Left ventricle myocardium inferior (tissue), 1 donor: ENCODE results near the gene COQ8A. TPM values are rescaled to one million over a fixed set of nuclear protein-coding genes. Genes with fewer than 3 reads are reported as not detected.
A peak's percentile ranks its signal among the peaks of the same experiment; 100 is the strongest.

Source experiments
- DNase-seq: peaks from one replicate; pipeline ENCODE4 v3.0.0-alpha.2; 2020
- H3K27ac ChIP-seq: fragments of 200-600 bp; replicated peaks from 2 replicates; pipeline ENCODE4 v1.8.0; 2021
- H3K27me3 ChIP-seq: fragments of 200-600 bp; 2 replicates; pipeline ENCODE4 v1.8.0; 2021; ENCODE audit warnings: low read depth
- H3K36me3 ChIP-seq: fragments of 200-600 bp; 2 replicates; pipeline ENCODE4 v1.8.0; 2021
- H3K4me1 ChIP-seq: fragments of 200-600 bp; 2 replicates; pipeline ENCODE4 v1.8.0; 2021
- H3K4me3 ChIP-seq: fragments of 200-600 bp; 2 replicates; pipeline ENCODE4 v1.8.0; 2021; ENCODE audit warnings: mild to moderate bottlenecking, moderate library complexity
- H3K9me3 ChIP-seq: fragments of 200-600 bp; replicated peaks from 2 replicates; pipeline ENCODE4 v1.8.0; 2021
- intact Hi-C: fragments of 100-400 bp; cut with micrococcal nuclease; formaldehyde crosslinking; loops from one replicate; pipeline ENCODE4 v1.11.0; 2022
- total RNA-seq: library from RNA; stranded (reverse); fragmentation: NEBNext Ultra II Directional; extraction: Animal tissue kit (Norgen Biotek cat#: 25700); gene quantifications from one replicate; pipeline ENCODE4 v1.2.1, GENCODE V29; 2021
- TF ChIP-seq, protein P1 (sequence below): fragments of 200-600 bp; IDR thresholded peaks from 2 replicates; pipeline ENCODE4 v1.8.0; 2021; ENCODE audit warnings: antibody characterized with exemption, mild to moderate bottlenecking, borderline replicate concordance
- donor health status: DM: no; HTN: yes; CAD: no; lungs with severe emphysema.

COQ8A gene
- total RNA-seq, 1 donor from 2014 or later: 357 TPM

DNA sequence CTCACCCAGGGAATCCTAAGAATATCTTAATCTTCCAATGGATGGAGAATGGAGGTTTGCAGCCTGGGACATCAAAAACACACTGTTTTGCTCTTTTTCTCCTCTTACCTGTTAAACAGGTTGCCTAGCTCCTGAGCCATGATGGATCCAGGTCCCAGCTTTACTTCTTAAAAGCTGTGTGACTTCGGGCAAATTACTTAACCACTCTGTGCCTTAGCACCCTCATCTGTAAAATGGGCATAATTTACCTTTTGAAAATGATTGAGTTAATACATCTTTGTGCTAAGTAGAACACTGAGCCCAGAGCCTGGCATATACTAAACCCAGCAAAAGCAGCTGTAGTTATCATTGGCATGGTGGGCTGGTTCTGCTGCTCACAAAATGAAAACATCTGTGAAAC is 10.2 kb downstream of the COQ8A start:
- no peak for DNase-seq
- TF ChIP-seq, protein P1, sequence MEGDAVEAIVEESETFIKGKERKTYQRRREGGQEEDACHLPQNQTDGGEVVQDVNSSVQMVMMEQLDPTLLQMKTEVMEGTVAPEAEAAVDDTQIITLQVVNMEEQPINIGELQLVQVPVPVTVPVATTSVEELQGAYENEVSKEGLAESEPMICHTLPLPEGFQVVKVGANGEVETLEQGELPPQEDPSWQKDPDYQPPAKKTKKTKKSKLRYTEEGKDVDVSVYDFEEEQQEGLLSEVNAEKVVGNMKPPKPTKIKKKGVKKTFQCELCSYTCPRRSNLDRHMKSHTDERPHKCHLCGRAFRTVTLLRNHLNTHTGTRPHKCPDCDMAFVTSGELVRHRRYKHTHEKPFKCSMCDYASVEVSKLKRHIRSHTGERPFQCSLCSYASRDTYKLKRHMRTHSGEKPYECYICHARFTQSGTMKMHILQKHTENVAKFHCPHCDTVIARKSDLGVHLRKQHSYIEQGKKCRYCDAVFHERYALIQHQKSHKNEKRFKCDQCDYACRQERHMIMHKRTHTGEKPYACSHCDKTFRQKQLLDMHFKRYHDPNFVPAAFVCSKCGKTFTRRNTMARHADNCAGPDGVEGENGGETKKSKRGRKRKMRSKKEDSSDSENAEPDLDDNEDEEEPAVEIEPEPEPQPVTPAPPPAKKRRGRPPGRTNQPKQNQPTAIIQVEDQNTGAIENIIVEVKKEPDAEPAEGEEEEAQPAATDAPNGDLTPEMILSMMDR: no peak
- H3K4me1 ChIP-seq: peaks cover 85% of the 10 kb centered on the region
- peaks cover 9% of the 10 kb centered on the region for H3K36me3 ChIP-seq
- no peaks in the 10 kb centered on the region for H3K27me3 ChIP-seq
- no peak overlapping the region for H3K4me3 ChIP-seq
- peaks cover 8% of the 10 kb centered on the region for H3K9me3 ChIP-seq
- peak overlapping the region; percentile 54 for H3K27ac ChIP-seq
- intact Hi-C loops: no loop called here

DNA sequence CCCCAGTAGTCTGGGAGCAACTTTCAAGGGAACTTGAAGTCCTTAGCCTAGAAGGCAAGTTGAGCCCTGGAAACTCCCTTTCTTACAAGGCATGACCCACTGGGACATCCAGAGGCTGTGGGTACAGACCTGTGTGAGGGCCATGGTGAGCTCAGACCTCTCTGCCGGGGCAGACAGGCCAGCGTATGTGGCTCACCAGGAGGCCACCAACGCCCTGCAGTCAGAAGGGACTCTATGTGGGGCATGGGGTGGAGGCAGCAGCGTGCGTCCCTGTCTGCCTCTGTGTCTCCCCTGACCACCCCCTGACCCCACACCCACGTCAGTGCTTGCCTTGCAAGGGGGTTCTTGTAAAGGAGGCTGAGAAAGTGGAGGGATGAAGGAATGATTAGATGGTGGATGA is 10.8 kb downstream of the COQ8A start:
- H3K9me3 ChIP-seq: peaks cover 8% of the 10 kb centered on the region
- peaks cover 9% of the 10 kb centered on the region for H3K36me3 ChIP-seq
- no peaks in the 10 kb centered on the region for H3K27me3 ChIP-seq
- DNase-seq: no peak
- intact Hi-C loops: no loop called here
- no peak overlapping the region for H3K4me3 ChIP-seq
- H3K4me1 ChIP-seq: peaks cover 79% of the 10 kb centered on the region
- H3K27ac ChIP-seq: peak overlapping the region; percentile 54
- TF ChIP-seq, protein P1: no peak

DNA sequence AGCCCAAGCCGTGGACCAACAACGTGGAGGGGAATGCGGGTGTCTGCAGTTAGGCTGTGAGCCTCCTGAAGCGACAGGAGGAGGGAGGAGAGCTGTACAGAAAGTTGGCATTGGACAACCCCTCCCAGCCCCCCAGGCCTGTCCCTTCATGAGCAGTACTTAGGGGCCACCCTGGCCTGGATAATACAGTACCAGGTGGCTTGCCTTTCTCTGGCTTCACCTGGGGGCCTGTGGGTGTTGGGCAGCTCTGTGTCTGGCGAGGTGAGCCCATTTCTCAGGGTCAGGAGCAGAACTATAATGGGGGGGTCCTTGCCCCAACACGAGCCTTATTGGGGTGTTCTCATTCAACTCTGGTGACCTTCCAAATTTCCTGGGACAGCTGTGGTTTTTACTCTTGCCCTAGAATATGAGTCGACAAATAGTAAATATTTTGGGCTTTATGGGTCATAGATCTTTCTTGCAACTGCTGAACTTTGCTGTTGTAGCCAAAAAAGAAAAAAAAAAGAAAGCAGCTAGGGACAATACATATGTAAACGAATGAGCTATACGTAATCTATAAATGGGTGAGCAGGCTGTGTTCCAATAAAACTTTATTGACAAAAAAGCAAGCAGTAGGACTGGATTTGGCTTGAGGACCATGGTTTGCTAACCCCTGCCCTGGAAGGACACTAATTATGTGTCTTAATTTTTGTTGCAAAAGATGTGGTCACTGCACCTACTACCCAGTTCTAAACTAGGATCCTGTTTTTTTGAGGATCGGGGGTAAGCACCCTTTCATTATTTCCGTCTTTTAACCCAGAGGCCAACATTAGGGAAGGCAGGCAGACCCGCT is 11.4 kb downstream of the COQ8A start:
- H3K27me3 ChIP-seq: no peaks in the 10 kb centered on the region
- H3K27ac ChIP-seq: peak overlapping the region; percentile 54
- TF ChIP-seq, protein P1: no peak
- no peak overlapping the region for H3K4me3 ChIP-seq
- peaks cover 9% of the 10 kb centered on the region for H3K36me3 ChIP-seq
- intact Hi-C loops: no loop called here
- H3K9me3 ChIP-seq: peaks cover 8% of the 10 kb centered on the region
- no peak for DNase-seq
- peaks cover 73% of the 10 kb centered on the region for H3K4me1 ChIP-seq

DNA sequence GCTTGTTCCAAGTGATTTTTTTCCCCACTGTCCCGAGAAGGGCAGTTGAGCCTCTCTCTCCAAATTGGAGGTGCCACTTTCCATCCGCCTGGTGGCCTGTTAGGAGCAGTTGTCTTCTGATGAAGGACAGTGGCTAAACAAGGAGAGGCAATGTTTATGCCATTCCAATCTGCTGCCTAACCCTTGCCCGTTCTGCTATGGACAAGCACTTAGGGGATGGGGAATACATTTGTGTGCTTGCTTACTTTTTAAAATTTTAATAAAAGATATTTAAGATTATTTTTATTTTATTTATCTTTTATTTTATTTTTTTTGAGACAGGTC is 12.0 kb downstream of the COQ8A start:
- Histone ChIP-seq H3K4me1 (peaks cover 67% of the 10 kb centered on the region), H3K4me3 (no peak overlapping the region), H3K27me3 (no peaks in the 10 kb centered on the region), H3K36me3 (peaks cover 9% of the 10 kb centered on the region), H3K27ac (peak overlapping the region; percentile 54), H3K9me3 (peaks cover 8% of the 10 kb centered on the region)
- TF ChIP-seq, protein P1: peak; percentile 31
- no peak for DNase-seq
- intact Hi-C loops: no loop called here

DNA sequence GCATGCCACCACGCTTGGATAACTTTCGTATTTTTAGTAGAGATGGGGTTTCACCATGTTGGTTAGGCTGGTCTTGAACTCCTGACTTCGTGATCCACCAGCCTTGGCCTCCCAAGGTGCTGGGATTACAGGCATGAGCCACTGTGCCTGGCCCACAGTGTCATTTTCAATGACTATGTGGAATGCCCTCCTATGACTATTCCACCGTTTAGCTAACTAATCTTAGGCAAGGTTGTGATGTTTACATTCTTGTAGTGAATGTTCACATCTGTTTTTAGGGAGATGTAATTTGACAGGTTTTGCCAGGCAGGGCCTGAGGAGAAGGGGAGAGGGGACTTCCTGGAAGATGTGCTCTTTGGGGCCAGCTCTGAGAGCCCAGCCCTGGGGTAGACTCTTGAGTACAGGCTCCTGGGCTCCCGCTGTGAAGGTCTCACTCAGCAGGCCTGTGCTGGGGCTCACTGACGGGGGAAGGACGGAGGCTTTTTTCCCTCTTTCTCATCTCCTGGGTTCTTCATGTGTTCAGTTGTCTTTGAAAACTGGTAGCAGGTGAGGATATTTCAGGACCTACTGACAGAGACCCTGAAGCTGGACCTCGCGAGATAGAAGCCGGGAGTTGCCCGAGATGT is 13.2 kb downstream of the COQ8A start:
- Histone ChIP-seq H3K27me3 (no peaks in the 10 kb centered on the region), H3K36me3 (peaks cover 5% of the 10 kb centered on the region), H3K27ac (peak overlapping the region; percentile 2), H3K4me1 (peaks cover 68% of the 10 kb centered on the region), H3K9me3 (peaks cover under 1% of the 10 kb centered on the region), H3K4me3 (no peak overlapping the region)
- intact Hi-C loops: no loop called here
- TF ChIP-seq, protein P1: no peak
- DNase-seq: no peak
